Chondrocyte (in vitro differentiated cells): ENCODE data around the gene PRR13. TPM values are rescaled to one million over a fixed set of nuclear protein-coding genes. Genes with fewer than 3 reads are reported as not detected.
A peak's percentile ranks its signal among the peaks of the same experiment; 100 is the strongest.

Experiments used
- DNase-seq: peaks from one replicate; pipeline ENCODE4 v3.0.0; 2021; ENCODE audit warnings: mixed read lengths, low spot score
- H3K27ac Mint-ChIP-seq: one replicate; pipeline ENCODE4 v1.8.0; 2021; ENCODE audit warnings: mild to moderate bottlenecking, moderate library complexity, mixed read lengths; ENCODE audit not compliant: unreplicated experiment
- H3K27me3 Mint-ChIP-seq: 2 replicates; pipeline ENCODE4 v1.8.0; 2021; ENCODE audit warnings: low read depth, mixed read lengths
- H3K36me3 Mint-ChIP-seq: 2 replicates; pipeline ENCODE4 v1.8.0; 2021; ENCODE audit warnings: low read depth, mixed read lengths
- H3K4me1 Mint-ChIP-seq: 2 replicates; pipeline ENCODE4 v1.8.0; 2021; ENCODE audit warnings: low read depth, mild to moderate bottlenecking, mixed read lengths
- H3K4me3 Mint-ChIP-seq: one replicate; pipeline ENCODE4 v1.8.0; 2021; ENCODE audit warnings: mild to moderate bottlenecking, moderate library complexity, mixed read lengths; ENCODE audit not compliant: unreplicated experiment
- H3K9me3 Mint-ChIP-seq: 2 replicates; pipeline ENCODE4 v1.8.0; 2021; ENCODE audit warnings: low read depth, mixed read lengths
- total RNA-seq: library from RNA; stranded (reverse); gene quantifications from 3 replicates; pipeline ENCODE4 v1.2.1, GENCODE V29; 2021
- TF ChIP-seq, protein P1 (sequence below): fragments of 200-600 bp; sonication (generic); IDR thresholded peaks from 2 replicates; pipeline ENCODE4 v1.5.0; 2021; ENCODE audit warnings: antibody characterized with exemption, mild to moderate bottlenecking, moderate library complexity

Gene PRR13
- total RNA-seq, 1 donor from 2014 or later: 102 TPM

- Mint-ChIP-seq H3K36me3 (peaks cover 11% of the 10 kb centered on the region), H3K27ac (peak overlapping the region; percentile 22), H3K9me3 (no peaks in the 10 kb centered on the region), H3K4me1 (peaks cover 13% of the 10 kb centered on the region), H3K4me3 (no peak overlapping the region), H3K27me3 (no peaks in the 10 kb centered on the region)
- DNase-seq: peak; percentile 75
- TF ChIP-seq, protein P1, sequence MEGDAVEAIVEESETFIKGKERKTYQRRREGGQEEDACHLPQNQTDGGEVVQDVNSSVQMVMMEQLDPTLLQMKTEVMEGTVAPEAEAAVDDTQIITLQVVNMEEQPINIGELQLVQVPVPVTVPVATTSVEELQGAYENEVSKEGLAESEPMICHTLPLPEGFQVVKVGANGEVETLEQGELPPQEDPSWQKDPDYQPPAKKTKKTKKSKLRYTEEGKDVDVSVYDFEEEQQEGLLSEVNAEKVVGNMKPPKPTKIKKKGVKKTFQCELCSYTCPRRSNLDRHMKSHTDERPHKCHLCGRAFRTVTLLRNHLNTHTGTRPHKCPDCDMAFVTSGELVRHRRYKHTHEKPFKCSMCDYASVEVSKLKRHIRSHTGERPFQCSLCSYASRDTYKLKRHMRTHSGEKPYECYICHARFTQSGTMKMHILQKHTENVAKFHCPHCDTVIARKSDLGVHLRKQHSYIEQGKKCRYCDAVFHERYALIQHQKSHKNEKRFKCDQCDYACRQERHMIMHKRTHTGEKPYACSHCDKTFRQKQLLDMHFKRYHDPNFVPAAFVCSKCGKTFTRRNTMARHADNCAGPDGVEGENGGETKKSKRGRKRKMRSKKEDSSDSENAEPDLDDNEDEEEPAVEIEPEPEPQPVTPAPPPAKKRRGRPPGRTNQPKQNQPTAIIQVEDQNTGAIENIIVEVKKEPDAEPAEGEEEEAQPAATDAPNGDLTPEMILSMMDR: no peak
These were observed 44.6 kb downstream of the PRR13 start for GRCh38 chr12:53485955-53486735.

DNA sequence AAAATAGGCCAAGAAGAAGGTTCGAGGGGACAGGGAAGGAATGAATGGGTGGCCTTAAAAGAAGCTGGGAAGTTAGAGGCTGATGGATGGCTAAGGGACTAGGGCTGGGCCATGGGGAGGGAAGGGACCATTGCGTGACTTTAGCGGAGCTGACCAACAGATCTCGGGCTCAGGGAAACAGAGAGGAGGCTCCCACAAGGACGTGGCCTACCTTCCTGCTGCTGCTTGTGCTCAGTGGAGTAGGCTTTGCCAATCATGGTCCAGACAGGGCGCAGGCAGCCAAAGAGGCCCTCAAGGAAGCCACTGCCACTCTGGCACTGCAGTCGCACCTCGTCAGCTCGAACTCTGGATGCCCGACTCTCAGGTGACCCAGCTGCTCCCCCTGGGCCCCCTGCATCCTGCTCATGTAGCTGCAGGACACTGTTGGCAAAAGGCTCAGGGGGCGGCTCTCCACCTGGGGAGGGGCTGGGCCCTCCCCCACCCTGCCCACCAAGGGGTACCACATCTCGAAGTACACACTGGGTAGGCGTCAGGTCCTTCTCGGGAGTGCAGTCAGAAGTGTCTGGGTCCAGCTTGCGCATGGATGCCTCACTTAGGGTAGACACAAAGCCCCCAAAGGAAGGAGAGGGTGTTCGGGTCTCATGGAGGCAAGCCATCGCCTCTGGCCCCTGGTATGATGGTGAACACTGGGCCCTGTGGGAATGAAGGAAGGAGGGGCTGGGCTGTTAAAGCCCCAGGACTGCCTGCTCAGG is 45.4 kb downstream of the PRR13 start:
- TF ChIP-seq, protein P1: no peak
- no peak overlapping the region for H3K4me3 Mint-ChIP-seq
- H3K27ac Mint-ChIP-seq: peak overlapping the region; percentile 22
- peaks cover 10% of the 10 kb centered on the region for H3K4me1 Mint-ChIP-seq
- H3K36me3 Mint-ChIP-seq: peaks cover 7% of the 10 kb centered on the region
- no peaks in the 10 kb centered on the region for H3K27me3 Mint-ChIP-seq
- no peaks in the 10 kb centered on the region for H3K9me3 Mint-ChIP-seq
- DNase-seq: no peak

DNA sequence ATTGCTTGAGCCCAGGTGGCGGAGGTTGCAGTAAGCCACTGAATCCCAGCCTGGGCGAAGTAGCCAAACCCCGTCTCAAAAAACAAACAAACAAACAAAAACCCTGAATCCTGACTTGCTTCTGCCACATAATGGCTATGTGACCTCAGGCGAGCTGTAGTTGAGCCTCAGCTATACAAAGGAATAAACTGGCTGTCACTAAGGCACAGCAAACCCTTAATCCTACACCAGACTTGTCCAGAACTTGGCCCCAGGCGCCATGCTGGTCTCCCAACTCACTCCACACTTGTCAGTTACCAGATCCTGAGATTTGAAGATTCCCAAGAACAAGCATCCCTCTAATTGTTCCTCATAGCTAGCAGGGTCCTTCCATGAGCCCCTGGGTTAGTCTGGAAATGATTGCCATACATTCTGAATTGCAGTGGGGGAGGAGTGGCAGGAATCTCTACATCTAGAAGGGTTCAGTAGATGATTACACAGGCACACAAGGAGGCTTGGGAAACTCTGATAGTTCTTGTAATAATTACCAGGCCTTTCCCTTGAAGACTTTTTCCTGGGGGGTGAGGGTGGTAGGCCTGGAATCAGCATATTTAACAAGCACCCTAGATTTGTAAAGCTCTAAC is 47.8 kb downstream of the PRR13 start:
- Mint-ChIP-seq H3K27me3 (no peaks in the 10 kb centered on the region), H3K4me3 (no peak overlapping the region), H3K9me3 (no peaks in the 10 kb centered on the region), H3K36me3 (peaks cover 2% of the 10 kb centered on the region), H3K27ac (no peak overlapping the region), H3K4me1 (peaks cover 23% of the 10 kb centered on the region)
- DNase-seq: no peak
- TF ChIP-seq, protein P1: no peak

- H3K27me3 Mint-ChIP-seq: no peaks in the 10 kb centered on the region
- peaks cover 39% of the 10 kb centered on the region for H3K4me1 Mint-ChIP-seq
- no peaks in the 10 kb centered on the region for H3K9me3 Mint-ChIP-seq
- H3K27ac Mint-ChIP-seq: peak overlapping the region; percentile 98
- TF ChIP-seq, protein P1: no peak
- DNase-seq: no peak
- no peaks in the 10 kb centered on the region for H3K36me3 Mint-ChIP-seq
- peak overlapping the region; percentile 86 for H3K4me3 Mint-ChIP-seq
These were observed 50.7 kb downstream of the PRR13 start for GRCh38 chr12:53492188-53492587.
